Astrocyte (in vitro differentiated cells and primary cell): Measurements from ENCODE around the gene PTPRE.

Experiments used
- CTCF ChIP-seq: IDR thresholded peaks from 2 replicates; pipeline ENCODE4 v1.5.1; 2011; ENCODE audit warnings: low read depth, mild to moderate bottlenecking, inconsistent platforms, low read length, moderate library complexity; ENCODE audit not compliant: insufficient read depth
- EZH2 ChIP-seq: IDR thresholded peaks from 2 replicates; pipeline ENCODE4 v1.6.1; 2012; ENCODE audit warnings: mild to moderate bottlenecking, low read length, inconsistent platforms; ENCODE audit not compliant: insufficient read depth

DNA sequence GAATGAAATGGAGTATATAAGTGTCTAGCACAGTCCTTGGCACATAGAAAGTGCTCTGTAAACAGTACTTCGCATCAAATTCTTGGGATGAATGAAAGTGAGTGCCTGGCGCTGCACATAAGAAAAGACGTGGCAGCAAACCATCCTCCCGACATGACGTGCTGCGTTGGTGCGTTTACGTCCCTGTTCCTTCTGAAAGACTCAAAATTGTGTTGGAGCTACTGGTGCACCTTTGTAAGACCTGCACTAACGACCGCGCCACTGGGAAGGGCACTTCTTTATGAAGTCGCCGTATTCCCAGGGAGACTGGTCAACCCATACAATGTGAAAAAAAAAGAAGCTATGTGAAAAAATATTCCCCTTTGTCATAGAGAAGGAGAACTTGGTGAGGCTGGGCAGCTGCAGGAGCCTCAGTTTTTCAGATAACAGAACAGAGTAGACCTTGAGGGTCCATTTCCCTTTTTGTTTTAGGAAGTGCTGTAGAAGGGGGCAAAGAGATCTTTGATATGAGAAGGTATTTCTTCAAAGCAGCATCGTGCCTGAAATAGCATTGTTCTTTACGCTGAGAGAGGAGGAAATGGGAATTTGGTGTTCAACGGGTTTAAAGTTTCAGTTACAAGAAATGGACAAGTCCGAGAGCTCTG is 91.7 kb downstream of the PTPRE start:
- no peak for TF ChIP-seq CTCF
- TF ChIP-seq EZH2, result no peak
